A549 (cell line): ENCODE results near the gene OR1E2. TPM values are rescaled to one million over a fixed set of nuclear protein-coding genes. Genes with fewer than 3 reads are reported as not detected.
"Not testable (repeated sequence)": the region's sequence is repeated elsewhere in the genome, so short reads cannot be mapped to it uniquely, and the experiment has no call there.

Experiments
- ATAC-seq, 2 experiments: fragments of 200-7000 bp in 1 of 2; fragments of >200 bp in 1 of 2; cut with Nextera tagmentation in 1 of 2; cut with Tn5 transposase in 1 of 2; 3 replicates each; pipeline versions ENCODE4 v1.8.0 to v1.9.1; 2018 to 2020; ENCODE audit warnings: mild to moderate bottlenecking in 1 of 2, moderate library complexity in 1 of 2
- CTCF ChIA-PET: fragments of 300-600 bp; sonication (Branson Sonifier 250); formaldehyde crosslinking; extraction: SDS; loops from one replicate; lab custom pipeline; 2021; ENCODE audit warnings: antibody characterized with exemption, inconsistent platforms; lab: Yijun Ruan, JAX
- POLR2A ChIA-PET: fragments of 350-600 bp; formaldehyde crosslinking; extraction: SDS; loops from one replicate; lab custom pipeline; 2021; ENCODE audit warnings: antibody characterized with exemption, inconsistent platforms; lab: Yijun Ruan, JAX
- DNase-seq, 2 experiments: peaks; one replicate each; pipeline versions ENCODE4 v3.0.0 to v3.0.0-alpha.2; 2011 to 2016; ENCODE audit warnings: low read depth in 1 of 2, low spot score in 1 of 2
- FAIRE-seq: peaks from 2 replicates; lab custom pipeline; 2011; peaks lifted over from hg19 to GRCh38; lab: Jason Lieb, UNC
- H3K27ac ChIP-seq, 2 experiments: fragments of >200 bp; sonication (Bioruptor Twin); formaldehyde crosslinking; 3 replicates each; pipeline ENCODE4 v1.5.1; 2016 to 2017
- H3K4me1 ChIP-seq: fragments of >200 bp; sonication (Bioruptor Twin); formaldehyde crosslinking; 3 replicates; pipeline ENCODE4 v1.6.1; 2016
- H3K4me2 ChIP-seq: fragments of >200 bp; sonication (Bioruptor Twin); formaldehyde crosslinking; 3 replicates; pipeline ENCODE4 v1.6.1; 2016
- H3K4me3 ChIP-seq: fragments of >200 bp; sonication (Bioruptor Twin); formaldehyde crosslinking; 3 replicates; pipeline ENCODE4 v1.5.1; 2016
- H3K9me3 ChIP-seq: fragments of >200 bp; sonication (Bioruptor Twin); formaldehyde crosslinking; 3 replicates; pipeline ENCODE4 v1.6.1; 2016
- CBX2 ChIP-seq: fragments of 200-600 bp; sonication (generic); IDR thresholded peaks from 2 replicates; pipeline ENCODE4 v1.6.1; 2016; ENCODE audit warnings: low read depth, mild to moderate bottlenecking, borderline replicate concordance
- CTCF ChIP-seq: fragments of >200 bp; sonication (Bioruptor Twin); formaldehyde crosslinking; IDR thresholded peaks from 3 replicates; pipeline ENCODE4 v1.5.1; 2016
- EHMT2 ChIP-seq: fragments of 200-600 bp; sonication (generic); IDR thresholded peaks from 2 replicates; pipeline ENCODE4 v1.6.1; 2016; ENCODE audit warnings: antibody characterized with exemption, low read depth, mild to moderate bottlenecking, moderate library complexity
- FOXS1 ChIP-seq: fragments of 250-450 bp; sonication (Bioruptor Pico); IDR thresholded peaks from 2 replicates; pipeline ENCODE4 v1.5.0; 2020; ENCODE audit warnings: mild to moderate bottlenecking, moderate library complexity
- HES2 ChIP-seq: fragments of >200 bp; sonication (Bioruptor Twin); formaldehyde crosslinking; IDR thresholded peaks from 2 replicates; pipeline ENCODE4 v1.6.1; 2016
- HEYL ChIP-seq: fragments of 250-450 bp; sonication (Bioruptor Pico); IDR thresholded peaks from 2 replicates; pipeline ENCODE4 v1.8.0; 2021; ENCODE audit warnings: mild to moderate bottlenecking, moderate library complexity
- HOXA7 ChIP-seq: fragments of 250-450 bp; sonication (Bioruptor Pico); IDR thresholded peaks from 2 replicates; pipeline ENCODE4 v1.5.0; 2020; ENCODE audit warnings: mild to moderate bottlenecking, moderate library complexity
- HOXB5 ChIP-seq: fragments of 250-450 bp; sonication (Bioruptor Pico); IDR thresholded peaks from 2 replicates; pipeline ENCODE4 v1.5.0; 2020; ENCODE audit warnings: mild to moderate bottlenecking, moderate library complexity
- JUN ChIP-seq, 2 experiments: fragments of >200 bp; sonication (Bioruptor Twin); formaldehyde crosslinking; IDR thresholded peaks; 2 replicates in 1 of 2; 3 replicates in 1 of 2; pipeline ENCODE4 v1.6.1; 2016 to 2017
- JUNB ChIP-seq: fragments of >200 bp; sonication (Bioruptor Twin); formaldehyde crosslinking; IDR thresholded peaks from 2 replicates; pipeline ENCODE4 v1.6.1; 2016
- MYC ChIP-seq: IDR thresholded peaks from 2 replicates; pipeline ENCODE4 v1.6.1; 2012; ENCODE audit warnings: mild to moderate bottlenecking, inconsistent platforms, low read length, improper control_type of control experiment, borderline replicate concordance
- REST ChIP-seq: fragments of 200-600 bp; sonication (generic); IDR thresholded peaks from 2 replicates; pipeline ENCODE4 v1.6.1; 2016; ENCODE audit warnings: antibody characterized with exemption, mild to moderate bottlenecking, moderate library complexity
- SREBF2 ChIP-seq: fragments of 450-650 bp; IDR thresholded peaks from 2 replicates; pipeline ENCODE4 v1.6.1; 2014; ENCODE audit warnings: mild to moderate bottlenecking, moderate library complexity
- TP53 ChIP-seq: fragments of 250-450 bp; sonication (Bioruptor Pico); IDR thresholded peaks from 2 replicates; pipeline ENCODE4 v1.5.0; 2021; ENCODE audit warnings: mild to moderate bottlenecking, moderate library complexity
- ZFP36 ChIP-seq: fragments of 450-650 bp; IDR thresholded peaks from 2 replicates; pipeline ENCODE4 v1.6.1; 2014; ENCODE audit warnings: borderline replicate concordance; ENCODE audit not compliant: partially characterized antibody
- ZSCAN20 ChIP-seq: fragments of 250-450 bp; sonication (Bioruptor Pico); IDR thresholded peaks from 2 replicates; pipeline ENCODE4 v1.8.0; 2022; ENCODE audit warnings: mild to moderate bottlenecking, moderate library complexity
- WGBS: methylation state at CpG from one replicate; pipeline ENCODE4 v1.1.6; 2017; ENCODE audit errors: missing lambda C conversion rate; 5-methylcytosine and 5-hydroxymethylcytosine counted together
- polyA plus RNA-seq, 4 experiments: library from polyadenylated mRNA; depleted of rRNA in 3 of 4; stranded (reverse); fragments of >200 nt; fragmentation: RNase III in 1 of 4; extraction: RNeasy Plus Mini Kit Qiagen cat#74134 plus additional on column Dnase treatment in 1 of 4; gene quantifications; 2 replicates in 3 of 4; 3 replicates in 1 of 4; pipeline ENCODE4 v1.2.3, GENCODE V29; 2011 to 2017

OR1E2 gene
- polyA plus RNA-seq, 2 of the 4 experiments (the other 2 are of a cell fraction), result not detected

GRCh38 chr17:3397801-3398200, 35.8 kb downstream of the OR1E2 start:
- CTCF ChIA-PET, H3K9me3 ChIP-seq, H3K27ac ChIP-seq, H3K4me1 ChIP-seq, H3K4me3 ChIP-seq, H3K4me2 ChIP-seq, FAIRE-seq, POLR2A ChIA-PET: not testable (repeated sequence)
- TF ChIP-seq EHMT2, result peak; percentile 70; the same call in 1 of the 2 replicates
- peak; percentile 85 for TF ChIP-seq REST
- 21% methylated on average over 7 of the region's 7 CpGs for WGBS
- ATAC-seq (peak; percentile 62 to 73; a peak in 4 of 6 replicates), DNase-seq (peak in 1 of 2 experiments; percentile 11)

GRCh38 chr17:3389791-3390190, 43.9 kb downstream of the OR1E2 start:
- DNase-seq (no peak), ATAC-seq (no peak), FAIRE-seq (no peak)
- CTCF ChIA-PET, result interaction anchor here (1.3 kb wide), 1 partner anchor 13 kb away, joined by 5 read pairs; no protein-coding TSS in a partner anchor
- no peak overlapping the region for H3K4me3 ChIP-seq
- POLR2A ChIA-PET, result no interaction called here
- H3K9me3 ChIP-seq, result no peaks in the 10 kb centered on the region
- no peak overlapping the region for H3K27ac ChIP-seq
- TF ChIP-seq ZFP36 (no peak), CBX2 (no peak), CTCF (no peak), TP53 (CRISPR knock-in tag) (no peak), JUNB (no peak), HOXB5 (CRISPR knock-in tag) (no peak), SREBF2 (no peak), MYC (no peak), FOXS1 (no peak), ZSCAN20 (CRISPR knock-in tag) (no peak), JUN (IDR thresholded peaks at IDR 0.05) (no peak), HOXA7 (CRISPR knock-in tag) (no peak), HES2 (no peak)
- WGBS, result 4% methylated on average over 4 of the region's 4 CpGs
- no peak overlapping the region for H3K4me2 ChIP-seq
- H3K4me1 ChIP-seq, result no peaks in the 10 kb centered on the region

- FAIRE-seq (no peak), DNase-seq (no peak)
- no peak within 1 kb of the TSS for H3K27ac ChIP-seq
- TF ChIP-seq HEYL (CRISPR knock-in tag) (no peak), FOXS1 (no peak)
- TF ChIP-seq, all 56 proteins: peak for 0
- Histone ChIP-seq H3K4me3 (no peak within 1 kb of the TSS), H3K4me2 (no peak within 1 kb of the TSS), H3K9me3 (no peaks in the 10 kb centered on the region), H3K4me1 (no peaks in the 10 kb centered on the region)
- ChIA-PET POLR2A (no interaction called here), CTCF (no interaction called here)
- 76% methylated on average over 90 of the region's 92 CpGs for WGBS
- no peak for ATAC-seq
Observed at GRCh38 chr17:3385869-3386816, 47.5 kb downstream of the OR1E2 start, which contains the start of gene OR3A2. TSS of gene OR3A2 (minus strand) at chr17:3386308.

Other genes with a start within 250 kb of the OR1E2 start
- not detected in 2 replicates for gene OR1A2, start 236.3 kb downstream of the OR1E2 start, polyA plus RNA-seq (2011; rRNA removed)
- gene OR1A2, start 236.3 kb downstream of the OR1E2 start, polyA plus RNA-seq (2017; fragmentation: RNase III; extraction: RNeasy Plus Mini Kit Qiagen cat#74134 plus additional on column Dnase treatment), result not detected in 3 replicates
- gene OR1A1, start 226.2 kb downstream of the OR1E2 start, polyA plus RNA-seq (2011; rRNA removed), result not detected in 2 replicates
- gene OR1A1, start 226.2 kb downstream of the OR1E2 start, polyA plus RNA-seq (2017; fragmentation: RNase III; extraction: RNeasy Plus Mini Kit Qiagen cat#74134 plus additional on column Dnase treatment), result not detected in 3 replicates
- not detected in 2 replicates for gene OR3A1, start 135.5 kb downstream of the OR1E2 start, polyA plus RNA-seq (2011; rRNA removed)
- gene OR3A1, start 135.5 kb downstream of the OR1E2 start, polyA plus RNA-seq (2017; fragmentation: RNase III; extraction: RNeasy Plus Mini Kit Qiagen cat#74134 plus additional on column Dnase treatment), result not detected in 3 replicates
- not detected in 2 replicates for gene OR3A2, start 47.5 kb downstream of the OR1E2 start, polyA plus RNA-seq (2011; rRNA removed)
- not detected in 3 replicates for gene OR3A2, start 47.5 kb downstream of the OR1E2 start, polyA plus RNA-seq (2017; fragmentation: RNase III; extraction: RNeasy Plus Mini Kit Qiagen cat#74134 plus additional on column Dnase treatment)
- gene OR1E1, start 35.4 kb downstream of the OR1E2 start, polyA plus RNA-seq (2011; rRNA removed), result not detected in 2 replicates
- not detected in 3 replicates for gene OR1E1, start 35.4 kb downstream of the OR1E2 start, polyA plus RNA-seq (2017; fragmentation: RNase III; extraction: RNeasy Plus Mini Kit Qiagen cat#74134 plus additional on column Dnase treatment)
- not detected in 2 replicates for gene OR3A3, start 22.5 kb downstream of the OR1E2 start, polyA plus RNA-seq (2011; rRNA removed)
- gene OR3A3, start 22.5 kb downstream of the OR1E2 start, polyA plus RNA-seq (2017; fragmentation: RNase III; extraction: RNeasy Plus Mini Kit Qiagen cat#74134 plus additional on column Dnase treatment), result not detected in 3 replicates
- not detected in 2 replicates for gene SPATA22, start 38.0 kb upstream of the OR1E2 start, polyA plus RNA-seq (2011; rRNA removed)
- gene SPATA22, start 38.0 kb upstream of the OR1E2 start, polyA plus RNA-seq (2017; fragmentation: RNase III; extraction: RNeasy Plus Mini Kit Qiagen cat#74134 plus additional on column Dnase treatment), result not detected in 3 replicates
- gene ASPA, start 42.2 kb upstream of the OR1E2 start, polyA plus RNA-seq (2011; rRNA removed), result not detected in 2 replicates
- not detected in 3 replicates for gene ASPA, start 42.2 kb upstream of the OR1E2 start, polyA plus RNA-seq (2017; fragmentation: RNase III; extraction: RNeasy Plus Mini Kit Qiagen cat#74134 plus additional on column Dnase treatment)
- gene TRPV3, start 124.0 kb upstream of the OR1E2 start, polyA plus RNA-seq (2011; rRNA removed), result 1.2 TPM in 2 replicates
- 0.44 to 0.54 TPM (median 0.46 TPM) in 3 replicates for gene TRPV3, start 124.0 kb upstream of the OR1E2 start, polyA plus RNA-seq (2017; fragmentation: RNase III; extraction: RNeasy Plus Mini Kit Qiagen cat#74134 plus additional on column Dnase treatment)
- 3.0 and 4.3 TPM in 2 replicates for gene TRPV1, start 175.6 kb upstream of the OR1E2 start, polyA plus RNA-seq (2011; rRNA removed)
- 5.0 to 5.3 TPM (median 5.1 TPM) in 3 replicates for gene TRPV1, start 175.6 kb upstream of the OR1E2 start, polyA plus RNA-seq (2017; fragmentation: RNase III; extraction: RNeasy Plus Mini Kit Qiagen cat#74134 plus additional on column Dnase treatment)
- 10.7 and 13.4 TPM in 2 replicates for gene SHPK, start 202.4 kb upstream of the OR1E2 start, polyA plus RNA-seq (2011; rRNA removed)
- gene SHPK, start 202.4 kb upstream of the OR1E2 start, polyA plus RNA-seq (2017; fragmentation: RNase III; extraction: RNeasy Plus Mini Kit Qiagen cat#74134 plus additional on column Dnase treatment), result 9.5 to 11.2 TPM (median 10.9 TPM) in 3 replicates
- gene CTNS, start 202.9 kb upstream of the OR1E2 start, polyA plus RNA-seq (2011; rRNA removed), result 6.5 and 7.4 TPM in 2 replicates
- 15.5 to 20.3 TPM (median 16.3 TPM) in 3 replicates for gene CTNS, start 202.9 kb upstream of the OR1E2 start, polyA plus RNA-seq (2017; fragmentation: RNase III; extraction: RNeasy Plus Mini Kit Qiagen cat#74134 plus additional on column Dnase treatment)
- 89.1 and 122 TPM in 2 replicates for gene TAX1BP3, start 234.7 kb upstream of the OR1E2 start, polyA plus RNA-seq (2011; rRNA removed)
- 229 to 234 TPM (median 233 TPM) in 3 replicates for gene TAX1BP3, start 234.7 kb upstream of the OR1E2 start, polyA plus RNA-seq (2017; fragmentation: RNase III; extraction: RNeasy Plus Mini Kit Qiagen cat#74134 plus additional on column Dnase treatment)
- gene EMC6, start 235.0 kb upstream of the OR1E2 start, polyA plus RNA-seq (2011; rRNA removed), result 53.3 and 68.3 TPM in 2 replicates
- 109 to 122 TPM (median 115 TPM) in 3 replicates for gene EMC6, start 235.0 kb upstream of the OR1E2 start, polyA plus RNA-seq (2017; fragmentation: RNase III; extraction: RNeasy Plus Mini Kit Qiagen cat#74134 plus additional on column Dnase treatment)